Natural killer cell (primary cell): ENCODE results near the gene RAB4B. TPM values are rescaled to one million over a fixed set of nuclear protein-coding genes. Genes with fewer than 3 reads are reported as not detected.

Experiments used
- ATAC-seq, 3 donors: fragments of 150-1000 bp in 2 of 3; fragments of 200-7000 bp in 1 of 3; cut with Tn5 transposase; 1 replicate in 1 of 3; 2 replicates in 2 of 3; pipeline ENCODE4 v1.10.0; 2021; ENCODE audit warnings: mild to moderate bottlenecking in 2 of 3, moderate library complexity in 2 of 3
- DNase-seq, 2 donors: peaks; one replicate each; pipeline versions ENCODE4 v3.0.0 to v3.0.0-alpha.2; 2013 to 2021; ENCODE audit warnings: mixed read lengths in 1 of 2
- H3K27ac ChIP-seq: one replicate; pipeline ENCODE4 v1.5.1; 2013; ENCODE audit warnings: mild to moderate bottlenecking, low read length
- H3K27me3 ChIP-seq: one replicate; pipeline ENCODE4 v1.6.1; 2013; ENCODE audit warnings: low read length; ENCODE audit not compliant: control insufficient read depth, insufficient read depth
- H3K36me3 ChIP-seq: one replicate; pipeline ENCODE4 v1.6.1; 2013; ENCODE audit warnings: low read length; ENCODE audit not compliant: control insufficient read depth, insufficient read depth
- H3K4me1 ChIP-seq: one replicate; pipeline ENCODE4 v1.6.1; 2013; ENCODE audit warnings: low read length; ENCODE audit not compliant: control insufficient read depth, insufficient read depth
- H3K4me3 ChIP-seq: one replicate; pipeline ENCODE4 v1.5.1; 2013; ENCODE audit warnings: low read length
- H3K9me3 ChIP-seq: one replicate; pipeline ENCODE4 v1.6.1; 2013; ENCODE audit warnings: low read length; ENCODE audit not compliant: control insufficient read depth, insufficient read depth
- H3K27ac Mint-ChIP-seq, 2 donors: one replicate each; pipeline ENCODE4 v1.8.0; 2022; ENCODE audit warnings: mild to moderate bottlenecking in 2 of 2, mixed read lengths in 2 of 2, moderate library complexity in 1 of 2
- H3K27me3 Mint-ChIP-seq, 2 donors: one replicate each; pipeline ENCODE4 v1.8.0; 2022; ENCODE audit warnings: low read depth in 2 of 2, mixed read lengths in 2 of 2
- H3K36me3 Mint-ChIP-seq: one replicate; pipeline ENCODE4 v1.8.0; 2022; ENCODE audit warnings: mixed read lengths
- H3K4me1 Mint-ChIP-seq, 2 donors: one replicate each; pipeline ENCODE4 v1.8.0; 2022; ENCODE audit warnings: mixed read lengths in 2 of 2
- H3K4me3 Mint-ChIP-seq: one replicate; pipeline ENCODE4 v1.8.0; 2022; ENCODE audit warnings: mild to moderate bottlenecking, moderate library complexity, mixed read lengths
- H3K9me3 Mint-ChIP-seq, 2 donors: one replicate each; pipeline ENCODE4 v1.8.0; 2022; ENCODE audit warnings: mixed read lengths in 2 of 2
- CTCF ChIP-seq: fragments of 200-600 bp; IDR thresholded peaks from one replicate; pipeline ENCODE4 v1.8.0; 2022; ENCODE audit warnings: antibody characterized with exemption
- WGBS: methylation state at CpG from one replicate; pipeline ENCODE4 v1.1.7; 2013; ENCODE audit warnings: missing lambda C conversion rate; ENCODE audit not compliant: insufficient coverage; 5-methylcytosine and 5-hydroxymethylcytosine counted together
- intact Hi-C: fragments of 100-400 bp; cut with micrococcal nuclease; formaldehyde crosslinking; loops from one replicate; pipeline ENCODE4 v1.14.2; 2022
- total RNA-seq, 4 donors: library from RNA; stranded (reverse); fragments of 120-200 nt in 1 of 4; gene quantifications; one replicate each; pipeline versions ENCODE4 v1.2.3 to v1.2.4, GENCODE V29; 2013 to 2022

The RAB4B gene
- total RNA-seq, 3 donors from 2014 or later (not counting 1 experiment from before 2014, with no cell fraction given) = 97.8 to 99.8 (median 98.6) TPM

- no peak overlapping the region for H3K27ac ChIP-seq
- H3K27me3 ChIP-seq = no peaks in the 10 kb centered on the region
- ATAC-seq = peak in 1 of 3 donors; percentile 26
These were observed 21.4 kb upstream of the RAB4B start for GRCh38 chr19:40756502-40757110.

GRCh38 chr19:40758491-40758890 lies 19.6 kb upstream of the RAB4B start:
- ATAC-seq (no peak), DNase-seq (no peak)
- Mint-ChIP-seq H3K9me3 (no peaks in the 10 kb centered on the region), H3K4me1 (peaks cover 27 to 32% of the 10 kb centered on the region in 2 donors), H3K27ac (peak overlapping the region in 1 of 2 donors; percentile 31), H3K27me3 (no peaks in the 10 kb centered on the region), H3K36me3 (peaks cover 18% of the 10 kb centered on the region), H3K4me3 (no peak overlapping the region)
- 98% methylated on average over 3 of the region's 3 CpGs for WGBS
- Histone ChIP-seq H3K27me3 (no peaks in the 10 kb centered on the region), H3K9me3 (no peaks in the 10 kb centered on the region), H3K4me1 (peaks cover 39% of the 10 kb centered on the region), H3K36me3 (peaks cover 58% of the 10 kb centered on the region), H3K27ac (no peak overlapping the region), H3K4me3 (no peak overlapping the region)
- intact Hi-C loops = no loop called here
- no peak for TF ChIP-seq CTCF

More at GRCh38 chr19:40756502-40757110, 21.4 kb upstream of the RAB4B start:
- no peaks in the 10 kb centered on the region for H3K27me3 Mint-ChIP-seq
- H3K9me3 Mint-ChIP-seq = no peaks in the 10 kb centered on the region
- WGBS = 65% methylated on average over 10 of the region's 11 CpGs
- Histone ChIP-seq H3K9me3 (no peaks in the 10 kb centered on the region), H3K4me1 (peaks cover 57% of the 10 kb centered on the region), H3K4me3 (no peak overlapping the region), H3K36me3 (peaks cover 39% of the 10 kb centered on the region)
- peaks cover 39% of the 10 kb centered on the region in 2 donors for H3K4me1 Mint-ChIP-seq
- no peak overlapping the region for H3K4me3 Mint-ChIP-seq
- peak in 1 of 2 donors; percentile 62 for DNase-seq
- intact Hi-C loops = no loop called here
- peak overlapping the region; percentile 44 to 56 for H3K27ac Mint-ChIP-seq
- no peak for TF ChIP-seq CTCF
- peaks cover 17% of the 10 kb centered on the region for H3K36me3 Mint-ChIP-seq

GRCh38 chr19:40759352-40759751 lies 18.7 kb upstream of the RAB4B start:
- H3K27ac Mint-ChIP-seq = no peak overlapping the region
- TF ChIP-seq CTCF = no peak

More at GRCh38 chr19:40759352-40759751, 18.7 kb upstream of the RAB4B start:
- peaks cover 27% of the 10 kb centered on the region for H3K36me3 Mint-ChIP-seq
- H3K4me1 Mint-ChIP-seq = peaks cover 31 to 37% of the 10 kb centered on the region in 2 donors
- H3K9me3 ChIP-seq = no peaks in the 10 kb centered on the region
- ATAC-seq (no peak), DNase-seq (no peak)
- no peak overlapping the region for H3K4me3 Mint-ChIP-seq
- WGBS = over 99% methylated on average over 9 of the region's 13 CpGs
- peaks cover 32% of the 10 kb centered on the region for H3K4me1 ChIP-seq
- intact Hi-C loops = no loop called here
- H3K4me3 ChIP-seq = no peak overlapping the region
- H3K9me3 Mint-ChIP-seq = no peaks in the 10 kb centered on the region
- H3K27ac ChIP-seq = no peak overlapping the region
- peaks cover 67% of the 10 kb centered on the region for H3K36me3 ChIP-seq
- H3K27me3 Mint-ChIP-seq = no peaks in the 10 kb centered on the region
- H3K27me3 ChIP-seq = no peaks in the 10 kb centered on the region
